Right atrium auricular region (tissue), 2 donors: ENCODE results near the gene RIMS1. TPM values are rescaled to one million over a fixed set of nuclear protein-coding genes. Genes with fewer than 3 reads are reported as not detected.

Experiments
- DNase-seq: peaks from one replicate; pipeline ENCODE4 v3.0.0-alpha.2; 2019; ENCODE audit warnings: low spot score
- H3K27ac ChIP-seq, 2 donors: fragments of 200-600 bp; sonication (generic); 1 replicate in 1 of 2; 2 replicates in 1 of 2; pipeline ENCODE4 v1.5.1; 2016 to 2019
- H3K27me3 ChIP-seq, 2 donors: fragments of 200-600 bp; sonication (generic); one replicate each; pipeline versions ENCODE4 v1.5.1 to v1.6.0; 2017 to 2019
- H3K36me3 ChIP-seq: fragments of 200-600 bp; sonication (generic); one replicate; pipeline ENCODE4 v1.5.1; 2016
- H3K4me1 ChIP-seq, 2 donors: fragments of 200-600 bp; sonication (generic); one replicate each; pipeline versions ENCODE4 v1.5.1 to v1.6.0; 2017 to 2019
- H3K4me3 ChIP-seq, 2 donors: fragments of 200-600 bp; sonication (generic); 1 replicate in 1 of 2; 2 replicates in 1 of 2; pipeline ENCODE4 v1.5.1; 2017 to 2019; ENCODE audit warnings: mild to moderate bottlenecking in 1 of 2, moderate library complexity in 1 of 2
- H3K9me3 ChIP-seq, 2 donors: fragments of 200-600 bp; sonication (generic); one replicate each; pipeline ENCODE4 v1.5.1; 2019
- total RNA-seq, 2 donors: library from RNA; depleted of rRNA; stranded (reverse); fragments of >200 nt; gene quantifications; one replicate each; pipeline ENCODE4 v1.1.0, GENCODE V29; 2016
- TF ChIP-seq, protein P1 (sequence below), 2 donors: fragments of 200-600 bp; sonication (generic); IDR thresholded peaks; one replicate each; pipeline ENCODE4 v1.5.1; 2019; ENCODE audit warnings: antibody characterized with exemption in 2 of 2

The RIMS1 gene
- total RNA-seq, 2 donors from 2014 or later = 0.55 to 1.3 TPM

DNA sequence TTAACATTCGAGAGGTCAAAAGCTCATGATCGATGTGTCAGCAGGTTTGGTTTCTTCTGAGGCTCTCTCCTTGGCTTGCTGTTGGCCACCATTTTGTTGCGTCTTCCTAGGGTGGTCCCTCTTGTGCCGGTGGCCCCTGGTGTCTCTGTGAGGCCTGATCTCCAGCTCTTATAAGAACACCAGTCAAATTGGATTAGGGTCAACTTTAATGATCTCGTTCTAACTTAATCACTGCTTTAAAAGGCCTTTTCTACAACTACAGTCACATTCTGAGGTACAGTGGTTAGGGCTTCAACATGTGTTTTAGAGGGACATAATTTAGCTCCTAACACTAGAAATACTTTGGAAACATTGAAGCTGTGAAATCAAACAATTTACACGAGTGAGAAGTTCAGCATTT, 494.7 kb downstream of the RIMS1 start:
- Histone ChIP-seq H3K27me3 (no peaks in the 10 kb centered on the region), H3K4me3 (no peak overlapping the region), H3K4me1 (no peaks in the 10 kb centered on the region), H3K27ac (no peak overlapping the region), H3K9me3 (no peaks in the 10 kb centered on the region), H3K36me3 (no peaks in the 10 kb centered on the region)
- DNase-seq = no peak
- TF ChIP-seq, protein P1, sequence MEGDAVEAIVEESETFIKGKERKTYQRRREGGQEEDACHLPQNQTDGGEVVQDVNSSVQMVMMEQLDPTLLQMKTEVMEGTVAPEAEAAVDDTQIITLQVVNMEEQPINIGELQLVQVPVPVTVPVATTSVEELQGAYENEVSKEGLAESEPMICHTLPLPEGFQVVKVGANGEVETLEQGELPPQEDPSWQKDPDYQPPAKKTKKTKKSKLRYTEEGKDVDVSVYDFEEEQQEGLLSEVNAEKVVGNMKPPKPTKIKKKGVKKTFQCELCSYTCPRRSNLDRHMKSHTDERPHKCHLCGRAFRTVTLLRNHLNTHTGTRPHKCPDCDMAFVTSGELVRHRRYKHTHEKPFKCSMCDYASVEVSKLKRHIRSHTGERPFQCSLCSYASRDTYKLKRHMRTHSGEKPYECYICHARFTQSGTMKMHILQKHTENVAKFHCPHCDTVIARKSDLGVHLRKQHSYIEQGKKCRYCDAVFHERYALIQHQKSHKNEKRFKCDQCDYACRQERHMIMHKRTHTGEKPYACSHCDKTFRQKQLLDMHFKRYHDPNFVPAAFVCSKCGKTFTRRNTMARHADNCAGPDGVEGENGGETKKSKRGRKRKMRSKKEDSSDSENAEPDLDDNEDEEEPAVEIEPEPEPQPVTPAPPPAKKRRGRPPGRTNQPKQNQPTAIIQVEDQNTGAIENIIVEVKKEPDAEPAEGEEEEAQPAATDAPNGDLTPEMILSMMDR (IDR thresholded peaks at IDR 0.05) = no peak

DNA sequence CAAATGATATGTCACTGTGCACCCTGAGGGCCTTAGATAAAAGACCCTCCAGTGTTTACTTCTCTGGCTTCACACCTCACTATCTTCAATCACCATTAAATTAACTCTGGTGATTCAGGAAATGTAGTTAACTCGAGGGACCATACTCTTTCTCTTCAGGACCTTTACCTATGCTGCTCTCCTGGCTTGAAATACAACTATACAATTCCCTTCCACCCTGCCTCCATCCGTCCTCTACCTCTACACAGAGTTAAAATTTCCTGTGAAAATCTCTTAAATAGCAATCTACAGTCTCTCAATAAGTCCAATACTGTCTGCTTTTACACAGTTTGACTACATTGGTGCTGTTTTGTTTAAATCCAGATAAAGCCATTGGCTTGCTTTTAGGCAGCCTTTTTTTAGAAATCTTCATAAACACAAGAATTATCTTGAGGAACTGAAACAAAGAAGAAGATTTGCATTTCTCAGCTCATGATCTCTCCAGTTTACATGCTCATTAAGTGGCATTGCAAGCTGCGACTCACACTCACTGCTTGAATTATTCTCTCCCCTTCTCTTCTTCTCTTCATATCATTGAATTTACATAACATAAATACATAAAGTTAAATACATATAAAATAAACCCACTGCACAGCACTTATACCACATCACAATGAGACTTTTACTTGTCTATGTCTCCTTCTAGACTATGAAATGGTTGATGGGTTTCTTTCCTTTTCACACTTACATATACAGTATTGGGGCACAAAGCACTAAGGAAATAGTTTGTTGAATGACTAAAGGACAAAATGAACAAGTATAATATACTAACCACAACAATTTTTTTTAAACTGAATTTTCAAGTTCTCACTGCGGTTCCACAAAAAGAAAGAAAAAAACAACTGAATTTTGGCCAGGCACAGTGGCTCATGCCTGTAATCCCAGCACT, 496.5 kb downstream of the RIMS1 start:
- Histone ChIP-seq H3K36me3 (no peaks in the 10 kb centered on the region), H3K27ac (no peak overlapping the region), H3K9me3 (no peaks in the 10 kb centered on the region), H3K4me3 (no peak overlapping the region), H3K27me3 (no peaks in the 10 kb centered on the region), H3K4me1 (no peaks in the 10 kb centered on the region)
- no peak for DNase-seq
- TF ChIP-seq, protein P1 (IDR thresholded peaks at IDR 0.05) = no peak

DNA sequence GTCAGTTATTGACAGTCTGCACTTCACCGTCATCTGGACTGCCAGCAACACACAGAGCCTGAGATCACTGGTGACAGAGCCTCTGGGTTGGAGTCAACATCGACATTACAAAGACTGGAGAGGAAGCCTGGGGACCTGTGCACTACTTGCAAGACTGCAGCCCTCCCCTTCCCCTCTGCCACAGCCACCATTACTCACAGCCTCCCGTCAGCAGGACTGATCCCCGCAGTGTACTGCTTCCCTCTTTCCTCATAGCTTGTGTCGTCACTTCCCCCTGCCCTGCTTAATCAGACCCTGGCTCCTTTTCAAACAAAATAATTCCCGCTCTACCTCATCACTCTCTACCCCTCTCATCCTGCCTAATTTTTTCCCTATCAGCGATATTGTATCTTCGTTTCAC, 500.0 kb downstream of the RIMS1 start:
- H3K36me3 ChIP-seq = no peaks in the 10 kb centered on the region
- H3K9me3 ChIP-seq = no peaks in the 10 kb centered on the region
- no peak for DNase-seq
- H3K27ac ChIP-seq = no peak overlapping the region
- TF ChIP-seq, protein P1 (IDR thresholded peaks at IDR 0.05) = no peak
- no peak overlapping the region for H3K4me3 ChIP-seq
- no peaks in the 10 kb centered on the region for H3K4me1 ChIP-seq
- H3K27me3 ChIP-seq = no peaks in the 10 kb centered on the region

DNA sequence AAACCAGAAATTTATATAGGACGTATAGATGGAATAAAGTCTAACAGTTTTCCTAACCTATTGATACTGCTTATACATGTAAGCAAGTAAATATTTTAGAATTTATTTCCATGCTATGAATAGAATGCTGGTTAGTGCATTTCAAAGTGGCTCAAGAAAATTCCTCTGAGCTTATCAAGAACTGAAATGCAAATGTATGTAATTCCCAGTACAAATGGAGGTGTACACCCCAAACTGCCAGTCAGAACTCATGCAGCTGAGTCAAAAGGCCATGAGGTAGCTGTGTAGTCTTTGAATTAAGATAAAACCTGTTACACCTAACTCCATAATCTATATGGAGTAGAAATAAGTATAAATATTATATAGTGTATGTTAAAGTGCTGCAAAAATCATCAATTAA, 503.3 kb downstream of the RIMS1 start:
- H3K27ac ChIP-seq = no peak overlapping the region

DNA sequence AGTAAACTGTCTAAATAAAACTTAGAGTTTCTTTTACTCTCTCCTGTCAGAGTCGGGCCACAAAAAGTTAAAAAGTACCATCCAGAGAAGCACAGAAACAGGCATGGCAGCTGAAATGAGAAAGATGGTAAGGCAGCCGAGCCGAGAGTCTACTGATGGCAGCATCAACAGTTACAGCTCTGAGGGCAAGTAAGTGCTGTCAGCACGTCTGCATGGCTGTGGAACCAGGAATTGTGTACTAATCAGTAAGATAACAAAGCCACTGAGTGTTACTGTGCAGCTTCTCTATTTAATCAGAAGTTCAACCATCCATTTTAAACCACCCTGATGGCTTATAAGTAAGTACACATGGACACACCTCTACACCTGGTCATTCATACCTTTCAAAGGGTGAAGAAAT, 504.2 kb downstream of the RIMS1 start:
- Histone ChIP-seq H3K27ac (no peak overlapping the region), H3K36me3 (no peaks in the 10 kb centered on the region), H3K27me3 (no peaks in the 10 kb centered on the region), H3K9me3 (no peaks in the 10 kb centered on the region), H3K4me3 (no peak overlapping the region), H3K4me1 (no peaks in the 10 kb centered on the region)
- TF ChIP-seq, protein P1 (IDR thresholded peaks at IDR 0.05) = no peak
- DNase-seq = no peak

More for the DNA sequence above, 503.3 kb downstream of the RIMS1 start:
- no peaks in the 10 kb centered on the region for H3K36me3 ChIP-seq
- H3K4me3 ChIP-seq = no peak overlapping the region
- TF ChIP-seq, protein P1 (IDR thresholded peaks at IDR 0.05) = no peak
- no peaks in the 10 kb centered on the region for H3K9me3 ChIP-seq
- DNase-seq = no peak
- H3K4me1 ChIP-seq = no peaks in the 10 kb centered on the region
- H3K27me3 ChIP-seq = no peaks in the 10 kb centered on the region
